Skeletal muscle satellite cell (primary cell): ENCODE results near the gene DIO3.

ENCODE experiments used
- H3K27me3 ChIP-seq: 2 replicates; pipeline ENCODE4 v1.7.0; 2013; ENCODE audit warnings: low read length; ENCODE audit not compliant: control insufficient read depth, insufficient read depth
- H3K36me3 ChIP-seq: 2 replicates; pipeline ENCODE4 v1.7.0; 2013; ENCODE audit warnings: mild to moderate bottlenecking, control low read depth, low read length; ENCODE audit not compliant: insufficient read depth
- H3K4me1 ChIP-seq: 2 replicates; pipeline ENCODE4 v1.7.0; 2013; ENCODE audit warnings: low read length; ENCODE audit not compliant: control insufficient read depth, insufficient read depth
- H3K4me2 ChIP-seq: 2 replicates; pipeline ENCODE4 v1.7.0; 2013; ENCODE audit warnings: mild to moderate bottlenecking, low read length
- H3K4me3 ChIP-seq: 2 replicates; pipeline ENCODE4 v1.7.0; 2013; ENCODE audit warnings: low read length
- H3K9ac ChIP-seq: 2 replicates; pipeline ENCODE4 v1.7.0; 2013; ENCODE audit warnings: mild to moderate bottlenecking, low read depth, low read length, moderate library complexity
- H3K9me3 ChIP-seq: replicated peaks from 2 replicates; pipeline ENCODE4 v1.7.0; 2013; ENCODE audit warnings: mild to moderate bottlenecking, control low read depth, low read length

The DIO3 gene

GRCh38 chr14:101527987-101528386 lies 33.3 kb upstream of the DIO3 start:
- H3K4me1 ChIP-seq = no peaks in the 10 kb centered on the region
- H3K4me3 ChIP-seq = no peak overlapping the region
- no peaks in the 10 kb centered on the region for H3K36me3 ChIP-seq
- H3K9ac ChIP-seq = no peak overlapping the region
- no peaks in the 10 kb centered on the region for H3K9me3 ChIP-seq
- no peaks in the 10 kb centered on the region for H3K27me3 ChIP-seq
- no peak overlapping the region for H3K4me2 ChIP-seq

GRCh38 chr14:101529079-101529478 lies 32.2 kb upstream of the DIO3 start:
- H3K4me3 ChIP-seq = no peak overlapping the region
- H3K36me3 ChIP-seq = no peaks in the 10 kb centered on the region
- H3K9ac ChIP-seq = no peak overlapping the region
- no peaks in the 10 kb centered on the region for H3K9me3 ChIP-seq
- no peaks in the 10 kb centered on the region for H3K4me1 ChIP-seq
- H3K27me3 ChIP-seq = no peaks in the 10 kb centered on the region
- H3K4me2 ChIP-seq = no peak overlapping the region

- Histone ChIP-seq H3K4me1 (no peaks in the 10 kb centered on the region), H3K4me2 (no peak overlapping the region), H3K9me3 (no peaks in the 10 kb centered on the region), H3K9ac (no peak overlapping the region), H3K36me3 (no peaks in the 10 kb centered on the region), H3K27me3 (peaks cover 6% of the 10 kb centered on the region), H3K4me3 (no peak overlapping the region)
These were observed 27.1 kb upstream of the DIO3 start for GRCh38 chr14:101534198-101534597.

GRCh38 chr14:101535232-101535631 lies 26.1 kb upstream of the DIO3 start:
- no peak overlapping the region for H3K4me2 ChIP-seq
- no peaks in the 10 kb centered on the region for H3K36me3 ChIP-seq
- H3K4me3 ChIP-seq = no peak overlapping the region
- no peaks in the 10 kb centered on the region for H3K4me1 ChIP-seq
- no peaks in the 10 kb centered on the region for H3K9me3 ChIP-seq
- no peak overlapping the region for H3K9ac ChIP-seq
- peaks cover 6% of the 10 kb centered on the region for H3K27me3 ChIP-seq

GRCh38 chr14:101535701-101536207 lies 25.5 kb upstream of the DIO3 start:
- Histone ChIP-seq H3K4me3 (no peak overlapping the region), H3K27me3 (peaks cover 6% of the 10 kb centered on the region), H3K4me2 (no peak overlapping the region), H3K9me3 (no peaks in the 10 kb centered on the region), H3K4me1 (no peaks in the 10 kb centered on the region), H3K9ac (no peak overlapping the region), H3K36me3 (no peaks in the 10 kb centered on the region)

- peaks cover 6% of the 10 kb centered on the region for H3K27me3 ChIP-seq
- H3K4me1 ChIP-seq = no peaks in the 10 kb centered on the region
- no peaks in the 10 kb centered on the region for H3K9me3 ChIP-seq
- H3K4me3 ChIP-seq = no peak overlapping the region
- H3K4me2 ChIP-seq = no peak overlapping the region
- H3K36me3 ChIP-seq = no peaks in the 10 kb centered on the region
- no peak overlapping the region for H3K9ac ChIP-seq
These were observed 24.0 kb upstream of the DIO3 start for GRCh38 chr14:101537286-101537685.

GRCh38 chr14:101538878-101539277 lies 22.4 kb upstream of the DIO3 start:
- no peak overlapping the region for H3K9ac ChIP-seq
- no peaks in the 10 kb centered on the region for H3K36me3 ChIP-seq
- no peaks in the 10 kb centered on the region for H3K9me3 ChIP-seq
- no peaks in the 10 kb centered on the region for H3K4me1 ChIP-seq
- peaks cover 6% of the 10 kb centered on the region for H3K27me3 ChIP-seq
- H3K4me2 ChIP-seq = no peak overlapping the region
- no peak overlapping the region for H3K4me3 ChIP-seq

GRCh38 chr14:101539880-101540279 lies 21.4 kb upstream of the DIO3 start:
- H3K9ac ChIP-seq = no peak overlapping the region
- H3K4me3 ChIP-seq = no peak overlapping the region
- H3K36me3 ChIP-seq = no peaks in the 10 kb centered on the region
- peaks cover 6% of the 10 kb centered on the region for H3K27me3 ChIP-seq
- H3K4me2 ChIP-seq = no peak overlapping the region
- no peaks in the 10 kb centered on the region for H3K4me1 ChIP-seq
- no peaks in the 10 kb centered on the region for H3K9me3 ChIP-seq

- H3K36me3 ChIP-seq = no peaks in the 10 kb centered on the region
- H3K4me1 ChIP-seq = no peaks in the 10 kb centered on the region
- H3K27me3 ChIP-seq = peaks cover 6% of the 10 kb centered on the region
- no peak overlapping the region for H3K4me2 ChIP-seq
- H3K9me3 ChIP-seq = no peaks in the 10 kb centered on the region
- H3K4me3 ChIP-seq = no peak overlapping the region
- no peak overlapping the region for H3K9ac ChIP-seq
These were observed 20.5 kb upstream of the DIO3 start for GRCh38 chr14:101540481-101541462.

GRCh38 chr14:101542391-101542790 lies 18.9 kb upstream of the DIO3 start:
- Histone ChIP-seq H3K4me2 (no peak overlapping the region), H3K27me3 (no peaks in the 10 kb centered on the region), H3K4me1 (no peaks in the 10 kb centered on the region), H3K36me3 (no peaks in the 10 kb centered on the region), H3K4me3 (no peak overlapping the region), H3K9me3 (no peaks in the 10 kb centered on the region), H3K9ac (no peak overlapping the region)

- H3K4me3 ChIP-seq = no peak overlapping the region
- H3K36me3 ChIP-seq = no peaks in the 10 kb centered on the region
- no peaks in the 10 kb centered on the region for H3K27me3 ChIP-seq
- no peaks in the 10 kb centered on the region for H3K9me3 ChIP-seq
- no peak overlapping the region for H3K9ac ChIP-seq
- no peaks in the 10 kb centered on the region for H3K4me1 ChIP-seq
- H3K4me2 ChIP-seq = no peak overlapping the region
These were observed 17.5 kb upstream of the DIO3 start for GRCh38 chr14:101543814-101544213.

- H3K9me3 ChIP-seq = no peaks in the 10 kb centered on the region
- no peak overlapping the region for H3K4me3 ChIP-seq
- no peaks in the 10 kb centered on the region for H3K27me3 ChIP-seq
- H3K4me2 ChIP-seq = no peak overlapping the region
- H3K36me3 ChIP-seq = no peaks in the 10 kb centered on the region
- no peak overlapping the region for H3K9ac ChIP-seq
- H3K4me1 ChIP-seq = no peaks in the 10 kb centered on the region
These were observed 16.7 kb upstream of the DIO3 start for GRCh38 chr14:101544550-101544949.
